ENCODE data around the gene TRERF1. TPM values are rescaled to one million over a fixed set of nuclear protein-coding genes. Genes with fewer than 3 reads are reported as not detected.

Gene TRERF1
- total and polyA plus RNA-seq, 2 of the 4 experiments (the other 2 are of a cell fraction): 6.3 to 9.9 TPM

DNA sequence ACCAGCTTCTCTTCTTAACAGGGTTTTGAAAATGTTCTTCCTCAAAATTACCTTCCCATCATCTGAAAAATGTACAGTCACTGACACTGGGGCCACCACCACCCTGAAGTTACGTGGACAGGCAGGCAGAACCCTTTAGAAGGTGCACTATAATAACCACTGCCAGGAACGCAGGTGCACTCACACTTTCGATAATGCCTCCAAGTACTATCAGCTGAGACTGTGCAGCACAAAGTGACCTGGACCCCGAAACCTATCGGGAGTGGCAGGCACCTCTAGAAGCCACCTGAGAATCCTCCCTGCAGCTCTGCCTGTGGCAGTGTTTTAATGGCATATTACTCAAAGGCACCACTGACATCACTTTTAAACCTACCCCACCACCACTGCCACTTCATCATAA, 66.4 kb downstream of the TRERF1 start:
- Histone ChIP-seq H3K9me1 (ENCODE audit: insufficient read depth, low read length) (peaks cover 17% of the 10 kb centered on the region), H3K18ac (ENCODE audit: low read depth, low read length) (no peak overlapping the region), H2BK120ac (ENCODE audit: low read depth, low read length) (no peak overlapping the region), H4K91ac (ENCODE audit: insufficient read depth, low read depth, low read length) (no peak overlapping the region), H3K79me1 (ENCODE audit: low read depth in 1 of 2, low read length in 2 of 2) (peaks cover 63 to 88% of the 10 kb centered on the region in 2 experiments), H3K14ac (replicated peaks; ENCODE audit: low read depth, low read length) (no peak overlapping the region), H2AK9ac (replicated peaks; ENCODE audit: low read depth, low read length, poor library complexity) (no peak overlapping the region), H2BK5ac (ENCODE audit: low read depth, low read length, poor library complexity, severe bottlenecking) (no peak overlapping the region), H2AK5ac (ENCODE audit: low read depth, low read length) (no peak overlapping the region), H3K56ac (ENCODE audit: extremely low read depth, insufficient read depth, low read length) (no peak overlapping the region), H3K27ac (ENCODE audit: insufficient read depth, low read length) (no peak overlapping the region), H3K27me3 (ENCODE audit: control insufficient read depth, insufficient read depth, low read length) (no peaks in the 10 kb centered on the region), H3K4me1 (ENCODE audit: control insufficient read depth, insufficient read depth, low read length) (no peaks in the 10 kb centered on the region), H2AFZ (replicated peaks; ENCODE audit: low read length, poor library complexity) (no peak overlapping the region), H3K4ac (ENCODE audit: low read depth, low read length) (no peak overlapping the region), H3K9me3 (ENCODE audit: control insufficient read depth, insufficient read depth, low read length) (no peaks in the 10 kb centered on the region), H4K8ac (ENCODE audit: low read depth in 2 of 2, low read length in 2 of 2) (no peak overlapping the region), H2BK20ac (ENCODE audit: low read depth, low read length) (no peak overlapping the region), H3K4me3 (ENCODE audit: insufficient read depth, low read depth, low read length) (no peak overlapping the region), H4K5ac (ENCODE audit: low read depth, low read length) (no peak overlapping the region), H4K20me1 (ENCODE audit: insufficient read depth, low read length) (peaks cover 48% of the 10 kb centered on the region), H3K23ac (ENCODE audit: low read depth, low read length) (no peak overlapping the region), H3K4me2 (ENCODE audit: low read depth, low read length) (no peak overlapping the region), H3K36me3 (ENCODE audit: control insufficient read depth, insufficient read depth, low read length) (no peaks in the 10 kb centered on the region), H3K9ac (ENCODE audit: low read depth, low read length) (no peak overlapping the region), H2BK15ac (ENCODE audit: low read depth, low read length) (no peak overlapping the region)
- in situ Hi-C loops (cut with MboI; ENCODE audit: low sequenced_read_pairs) (no loop called here), dilution Hi-C loops (cut with HindIII; ENCODE audit: low sequenced_read_pairs, unreplicated experiment) (no loop called here), intact Hi-C loops (cut with micrococcal nuclease) (no loop called here)
- ATAC-seq (ENCODE audit: low read depth): no peak
- WGBS, 2 experiments (ENCODE audit: extremely low coverage in 2 of 2, insufficient read length in 1 of 2): 96% methylated on average over 5 of the region's 5 CpGs; no CpG with 5 or more reads in 1 of the 2 experiments
- BruUV-seq (replicated peaks): no TSS peak
- TF ChIP-seq MAZ (IDR thresholded peaks at IDR 0.05; ENCODE audit: borderline replicate concordance, low read depth, low read length) (no peak), CHD1 (IDR thresholded peaks at IDR 0.05; ENCODE audit: low read depth, low read length) (no peak), RCOR1 (IDR thresholded peaks at IDR 0.05; ENCODE audit: insufficient replicate concordance, low read length) (no peak), SMC3 (IDR thresholded peaks at IDR 0.05; ENCODE audit: low read depth, low read length) (no peak), FOS (IDR thresholded peaks at IDR 0.05; ENCODE audit: low read depth, low read length) (no peak), BHLHE40 (IDR thresholded peaks at IDR 0.05; ENCODE audit: low read depth, low read length) (no peak), RFX5 (IDR thresholded peaks at IDR 0.05; ENCODE audit: low read depth, low read length) (no peak), MAFK (IDR thresholded peaks at IDR 0.05; ENCODE audit: low read depth, low read length) (no peak), POLR2A (IDR thresholded peaks at IDR 0.05; ENCODE audit: low read depth, low read length) (no peak), CEBPB (IDR thresholded peaks at IDR 0.05; ENCODE audit: low read depth, low read length) (no peak), RAD21 (IDR thresholded peaks at IDR 0.05; ENCODE audit: low read length) (no peak), NFE2L2 (IDR thresholded peaks at IDR 0.05; ENCODE audit: low read depth, low read length) (no peak)
- TF ChIP-seq, protein P1, sequence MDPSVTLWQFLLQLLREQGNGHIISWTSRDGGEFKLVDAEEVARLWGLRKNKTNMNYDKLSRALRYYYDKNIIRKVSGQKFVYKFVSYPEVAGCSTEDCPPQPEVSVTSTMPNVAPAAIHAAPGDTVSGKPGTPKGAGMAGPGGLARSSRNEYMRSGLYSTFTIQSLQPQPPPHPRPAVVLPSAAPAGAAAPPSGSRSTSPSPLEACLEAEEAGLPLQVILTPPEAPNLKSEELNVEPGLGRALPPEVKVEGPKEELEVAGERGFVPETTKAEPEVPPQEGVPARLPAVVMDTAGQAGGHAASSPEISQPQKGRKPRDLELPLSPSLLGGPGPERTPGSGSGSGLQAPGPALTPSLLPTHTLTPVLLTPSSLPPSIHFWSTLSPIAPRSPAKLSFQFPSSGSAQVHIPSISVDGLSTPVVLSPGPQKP (IDR thresholded peaks at IDR 0.05; ENCODE audit: borderline replicate concordance, low read depth, low read length): no peak
- TF ChIP-seq, protein P2, sequence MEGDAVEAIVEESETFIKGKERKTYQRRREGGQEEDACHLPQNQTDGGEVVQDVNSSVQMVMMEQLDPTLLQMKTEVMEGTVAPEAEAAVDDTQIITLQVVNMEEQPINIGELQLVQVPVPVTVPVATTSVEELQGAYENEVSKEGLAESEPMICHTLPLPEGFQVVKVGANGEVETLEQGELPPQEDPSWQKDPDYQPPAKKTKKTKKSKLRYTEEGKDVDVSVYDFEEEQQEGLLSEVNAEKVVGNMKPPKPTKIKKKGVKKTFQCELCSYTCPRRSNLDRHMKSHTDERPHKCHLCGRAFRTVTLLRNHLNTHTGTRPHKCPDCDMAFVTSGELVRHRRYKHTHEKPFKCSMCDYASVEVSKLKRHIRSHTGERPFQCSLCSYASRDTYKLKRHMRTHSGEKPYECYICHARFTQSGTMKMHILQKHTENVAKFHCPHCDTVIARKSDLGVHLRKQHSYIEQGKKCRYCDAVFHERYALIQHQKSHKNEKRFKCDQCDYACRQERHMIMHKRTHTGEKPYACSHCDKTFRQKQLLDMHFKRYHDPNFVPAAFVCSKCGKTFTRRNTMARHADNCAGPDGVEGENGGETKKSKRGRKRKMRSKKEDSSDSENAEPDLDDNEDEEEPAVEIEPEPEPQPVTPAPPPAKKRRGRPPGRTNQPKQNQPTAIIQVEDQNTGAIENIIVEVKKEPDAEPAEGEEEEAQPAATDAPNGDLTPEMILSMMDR (conservative IDR thresholded peaks at IDR 0.05; ENCODE audit: low read depth, low read length): no peak
- TF ChIP-seq, protein P3, sequence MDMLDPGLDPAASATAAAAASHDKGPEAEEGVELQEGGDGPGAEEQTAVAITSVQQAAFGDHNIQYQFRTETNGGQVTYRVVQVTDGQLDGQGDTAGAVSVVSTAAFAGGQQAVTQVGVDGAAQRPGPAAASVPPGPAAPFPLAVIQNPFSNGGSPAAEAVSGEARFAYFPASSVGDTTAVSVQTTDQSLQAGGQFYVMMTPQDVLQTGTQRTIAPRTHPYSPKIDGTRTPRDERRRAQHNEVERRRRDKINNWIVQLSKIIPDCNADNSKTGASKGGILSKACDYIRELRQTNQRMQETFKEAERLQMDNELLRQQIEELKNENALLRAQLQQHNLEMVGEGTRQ (IDR thresholded peaks at IDR 0.05; ENCODE audit: low read depth, low read length): no peak
- CTCF ChIA-PET: no interaction called here
- POLR2A ChIA-PET (ENCODE audit: unreplicated experiment): no interaction called here
- DNase-seq: no peak

Measured in IMR-90 (cell line).